ENCODE data around the gene CRTC2. TPM values are rescaled to one million over a fixed set of nuclear protein-coding genes. Genes with fewer than 3 reads are reported as not detected.

The CRTC2 gene
- total RNA-seq, 1 experiment from 2014 or later, result 39.3 TPM

DNA sequence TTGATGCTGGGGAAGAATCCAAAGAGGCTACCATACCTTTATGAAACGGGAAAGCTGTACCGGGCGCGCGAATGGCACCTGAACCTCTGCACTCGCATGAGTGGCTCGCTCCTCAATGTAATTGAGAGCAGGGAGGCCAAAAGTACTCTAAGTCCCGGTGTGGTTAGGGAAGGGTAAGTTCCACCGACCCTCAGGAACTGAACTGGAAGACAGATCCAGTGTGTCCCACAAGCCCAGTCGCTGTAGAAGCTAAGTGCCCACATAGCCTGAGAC is 36.7 kb downstream of the CRTC2 start:
- H3K36me3 ChIP-seq (ENCODE audit: control insufficient read depth, insufficient read depth, low read length), result no peaks in the 10 kb centered on the region
- DNase-seq (ENCODE audit: low read depth, low spot score), result no peak
- POLR2A ChIA-PET, result interaction anchor here (0.6 kb wide), 1 partner anchor 64 kb away, joined by 3 read pairs; the partner anchor contains the start of gene RAB13
- H3K4me3 ChIP-seq (ENCODE audit: low read depth in 2 of 2, low read length in 2 of 2), result peak overlapping the region; percentile 76 to 92
- peaks cover 19% of the 10 kb centered on the region for H3K4me1 ChIP-seq (ENCODE audit: control insufficient read depth, insufficient read depth, low read length)
- BruUV-seq (replicated peaks), result no TSS peak
- in situ Hi-C loops (cut with HindIII; ENCODE audit: low pct_unique_long_range_greater_than_20kb, low sequenced_read_pairs) (no loop called here), intact Hi-C loops (cut with micrococcal nuclease; ENCODE audit: unreplicated experiment) (loop anchor here (5.0 kb wide), 1 partner anchor 99 kb away; no protein-coding TSS in a partner anchor)
- H3K9me3 ChIP-seq (ENCODE audit: control insufficient read depth, insufficient read depth, low read depth, low read length), result no peaks in the 10 kb centered on the region
- ATAC-seq, result no peak
- peak overlapping the region; percentile 92 for H3K27ac ChIP-seq (ENCODE audit: low read length)
- TF ChIP-seq POLR2AphosphoS5 (IDR thresholded peaks at IDR 0.05; ENCODE audit: low read depth, low read length) (no peak), TCF7L2 (IDR thresholded peaks at IDR 0.05; ENCODE audit: low read depth, low read length) (no peak), SIN3A (IDR thresholded peaks at IDR 0.05; ENCODE audit: borderline replicate concordance, insufficient read depth, low read depth, low read length) (no peak)
- TF ChIP-seq, protein P1, sequence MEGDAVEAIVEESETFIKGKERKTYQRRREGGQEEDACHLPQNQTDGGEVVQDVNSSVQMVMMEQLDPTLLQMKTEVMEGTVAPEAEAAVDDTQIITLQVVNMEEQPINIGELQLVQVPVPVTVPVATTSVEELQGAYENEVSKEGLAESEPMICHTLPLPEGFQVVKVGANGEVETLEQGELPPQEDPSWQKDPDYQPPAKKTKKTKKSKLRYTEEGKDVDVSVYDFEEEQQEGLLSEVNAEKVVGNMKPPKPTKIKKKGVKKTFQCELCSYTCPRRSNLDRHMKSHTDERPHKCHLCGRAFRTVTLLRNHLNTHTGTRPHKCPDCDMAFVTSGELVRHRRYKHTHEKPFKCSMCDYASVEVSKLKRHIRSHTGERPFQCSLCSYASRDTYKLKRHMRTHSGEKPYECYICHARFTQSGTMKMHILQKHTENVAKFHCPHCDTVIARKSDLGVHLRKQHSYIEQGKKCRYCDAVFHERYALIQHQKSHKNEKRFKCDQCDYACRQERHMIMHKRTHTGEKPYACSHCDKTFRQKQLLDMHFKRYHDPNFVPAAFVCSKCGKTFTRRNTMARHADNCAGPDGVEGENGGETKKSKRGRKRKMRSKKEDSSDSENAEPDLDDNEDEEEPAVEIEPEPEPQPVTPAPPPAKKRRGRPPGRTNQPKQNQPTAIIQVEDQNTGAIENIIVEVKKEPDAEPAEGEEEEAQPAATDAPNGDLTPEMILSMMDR (IDR thresholded peaks at IDR 0.05), result no peak
- TF ChIP-seq, protein P2, sequence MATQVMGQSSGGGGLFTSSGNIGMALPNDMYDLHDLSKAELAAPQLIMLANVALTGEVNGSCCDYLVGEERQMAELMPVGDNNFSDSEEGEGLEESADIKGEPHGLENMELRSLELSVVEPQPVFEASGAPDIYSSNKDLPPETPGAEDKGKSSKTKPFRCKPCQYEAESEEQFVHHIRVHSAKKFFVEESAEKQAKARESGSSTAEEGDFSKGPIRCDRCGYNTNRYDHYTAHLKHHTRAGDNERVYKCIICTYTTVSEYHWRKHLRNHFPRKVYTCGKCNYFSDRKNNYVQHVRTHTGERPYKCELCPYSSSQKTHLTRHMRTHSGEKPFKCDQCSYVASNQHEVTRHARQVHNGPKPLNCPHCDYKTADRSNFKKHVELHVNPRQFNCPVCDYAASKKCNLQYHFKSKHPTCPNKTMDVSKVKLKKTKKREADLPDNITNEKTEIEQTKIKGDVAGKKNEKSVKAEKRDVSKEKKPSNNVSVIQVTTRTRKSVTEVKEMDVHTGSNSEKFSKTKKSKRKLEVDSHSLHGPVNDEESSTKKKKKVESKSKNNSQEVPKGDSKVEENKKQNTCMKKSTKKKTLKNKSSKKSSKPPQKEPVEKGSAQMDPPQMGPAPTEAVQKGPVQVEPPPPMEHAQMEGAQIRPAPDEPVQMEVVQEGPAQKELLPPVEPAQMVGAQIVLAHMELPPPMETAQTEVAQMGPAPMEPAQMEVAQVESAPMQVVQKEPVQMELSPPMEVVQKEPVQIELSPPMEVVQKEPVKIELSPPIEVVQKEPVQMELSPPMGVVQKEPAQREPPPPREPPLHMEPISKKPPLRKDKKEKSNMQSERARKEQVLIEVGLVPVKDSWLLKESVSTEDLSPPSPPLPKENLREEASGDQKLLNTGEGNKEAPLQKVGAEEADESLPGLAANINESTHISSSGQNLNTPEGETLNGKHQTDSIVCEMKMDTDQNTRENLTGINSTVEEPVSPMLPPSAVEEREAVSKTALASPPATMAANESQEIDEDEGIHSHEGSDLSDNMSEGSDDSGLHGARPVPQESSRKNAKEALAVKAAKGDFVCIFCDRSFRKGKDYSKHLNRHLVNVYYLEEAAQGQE (IDR thresholded peaks at IDR 0.05; ENCODE audit: insufficient read depth in 1 of 2, low read depth in 2 of 2, low read length in 1 of 2), result no peak
- H3K27me3 ChIP-seq (ENCODE audit: control insufficient read depth, insufficient read depth, low read length), result no peaks in the 10 kb centered on the region
- CTCF ChIA-PET, result interaction anchor here (0.6 to 0.8 kb wide), 2 partner anchors 78 to 129 kb away, joined by 3 to 6 read pairs; no protein-coding TSS in a partner anchor

DNA sequence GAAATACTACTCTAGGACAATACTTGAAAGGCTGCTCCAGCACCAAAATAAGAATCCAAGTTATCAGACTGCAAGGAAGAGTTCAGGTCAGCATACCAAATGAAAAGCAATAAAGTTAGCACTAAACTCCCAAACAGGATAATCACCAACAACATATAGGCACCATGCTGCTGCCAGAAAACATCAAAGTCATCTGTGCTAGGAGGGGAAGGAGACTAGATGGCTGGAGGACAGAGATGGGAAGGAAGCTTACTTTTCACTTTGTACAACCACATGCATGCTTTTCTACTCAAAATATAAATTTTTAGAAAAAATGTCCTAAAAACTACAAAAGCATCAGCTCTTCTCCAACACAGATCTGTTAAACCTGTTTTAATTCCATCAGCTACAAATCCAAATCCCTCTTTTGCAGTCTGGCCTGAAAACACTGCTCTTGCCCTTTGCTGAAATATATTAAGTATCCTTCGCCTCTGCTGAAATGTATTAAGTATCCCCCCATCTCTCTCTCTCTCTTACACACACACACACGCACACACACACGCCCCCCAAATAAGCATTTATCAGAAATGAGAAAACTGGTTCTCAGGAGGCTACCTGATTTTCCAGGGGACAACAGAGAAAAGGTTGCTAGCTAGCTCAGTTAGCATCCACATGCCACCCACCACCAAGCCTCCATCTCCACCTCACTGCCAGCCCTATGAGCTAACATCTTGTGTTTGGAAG is 37.2 kb downstream of the CRTC2 start:
- Histone ChIP-seq H3K9me3 (ENCODE audit: control insufficient read depth, insufficient read depth, low read depth, low read length) (no peaks in the 10 kb centered on the region), H3K27me3 (ENCODE audit: control insufficient read depth, insufficient read depth, low read length) (no peaks in the 10 kb centered on the region), H3K36me3 (ENCODE audit: control insufficient read depth, insufficient read depth, low read length) (no peaks in the 10 kb centered on the region), H3K4me3 (ENCODE audit: low read depth in 2 of 2, low read length in 2 of 2) (peak overlapping the region; percentile 76 to 92), H3K4me1 (ENCODE audit: control insufficient read depth, insufficient read depth, low read length) (peaks cover 19% of the 10 kb centered on the region), H3K27ac (ENCODE audit: low read length) (peak overlapping the region; percentile 92)
- no peak for TF ChIP-seq SIN3A (IDR thresholded peaks at IDR 0.05; ENCODE audit: borderline replicate concordance, insufficient read depth, low read depth, low read length)
- no peak for TF ChIP-seq TCF7L2 (IDR thresholded peaks at IDR 0.05; ENCODE audit: low read depth, low read length)
- TF ChIP-seq, protein P2 (IDR thresholded peaks at IDR 0.05; ENCODE audit: insufficient read depth in 1 of 2, low read depth in 2 of 2, low read length in 1 of 2), result no peak
- no peak for TF ChIP-seq POLR2AphosphoS5 (IDR thresholded peaks at IDR 0.05; ENCODE audit: low read depth, low read length)
- TF ChIP-seq, protein P1 (IDR thresholded peaks at IDR 0.05), result no peak
- ATAC-seq (no peak), DNase-seq (ENCODE audit: low read depth, low spot score) (no peak)
- ChIA-PET POLR2A (no interaction called here), CTCF (interaction anchor here (0.8 kb wide), 1 partner anchor 128 kb away, joined by 6 read pairs; no protein-coding TSS in a partner anchor)
- intact Hi-C loops (cut with micrococcal nuclease; ENCODE audit: unreplicated experiment), result loop anchor here (5.0 kb wide), 1 partner anchor 99 kb away; no protein-coding TSS in a partner anchor
- no TSS peak for BruUV-seq (replicated peaks)
- in situ Hi-C loops (cut with HindIII; ENCODE audit: low pct_unique_long_range_greater_than_20kb, low sequenced_read_pairs), result no loop called here
